ENCODE results near the gene KDM4D. TPM values are rescaled to one million over a fixed set of nuclear protein-coding genes. Genes with fewer than 3 reads are reported as not detected.

The KDM4D gene
- total and polyA plus RNA-seq, 9 of the 15 experiments (the other 6 are each of a cell fraction or from before 2014, with no cell fraction given) = 0.34 to 1.1 (median 0.50) TPM

DNA sequence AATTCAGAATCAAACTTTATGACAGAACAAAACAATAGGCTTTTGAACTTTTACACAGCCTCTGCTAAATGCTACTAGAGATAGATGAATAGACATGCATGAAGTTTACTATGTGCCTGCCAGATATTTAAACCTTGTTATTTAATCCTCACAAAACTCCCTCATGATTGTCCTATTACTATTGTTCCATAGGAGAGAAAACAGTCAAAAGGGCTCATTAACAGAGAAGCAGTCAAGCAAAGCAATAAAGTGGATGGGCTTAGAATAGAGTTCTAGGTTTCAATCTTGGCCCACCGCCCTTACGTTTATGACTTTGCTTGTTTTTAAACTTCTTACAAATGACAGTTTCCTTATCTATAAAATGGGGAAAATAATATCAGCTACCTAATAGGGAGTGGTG lies 13.0 kb upstream of the KDM4D start:
- Histone ChIP-seq H3K27me3 (ENCODE audit: control insufficient read depth in 2 of 2, insufficient read depth in 2 of 2, low read length in 2 of 2) (no peaks in the 10 kb centered on the region), H3K9ac (ENCODE audit: insufficient read depth in 1 of 2, low read depth in 2 of 2, low read length in 2 of 2) (no peak overlapping the region), H3K9me3 (replicated peaks; ENCODE audit: control insufficient read depth, insufficient read depth, low read depth, low read length) (no peaks in the 10 kb centered on the region), H3K27ac (ENCODE audit: extremely low read depth, low read depth, low read length) (no peak overlapping the region), H3K36me3 (ENCODE audit: control insufficient read depth, insufficient read depth, low read length) (peaks cover 45% of the 10 kb centered on the region), H4K20me1 (replicated peaks; ENCODE audit: control insufficient read depth, insufficient read depth, low read length) (no peaks in the 10 kb centered on the region), H3K79me2 (ENCODE audit: control insufficient read depth, insufficient read depth, low read length) (no peaks in the 10 kb centered on the region), H3K9me1 (ENCODE audit: control insufficient read depth, insufficient read depth, low read length) (no peaks in the 10 kb centered on the region), H2AFZ (ENCODE audit: low read depth, low read length) (no peak overlapping the region), H3K4me1 (replicated peaks in 1 of 2; ENCODE audit: control insufficient read depth in 2 of 2, insufficient read depth in 2 of 2, low read length in 2 of 2) (no peaks in the 10 kb centered on the region), H3K4me2 (ENCODE audit: insufficient read depth, low read length) (no peak overlapping the region), H3K4me3 (no peak overlapping the region)
- BruUV-seq (replicated peaks) = no TSS peak
- CTCF ChIA-PET (ENCODE audit: low intra/inter-chr PET ratio) = no interaction called here
- FAIRE-seq (no peak), ATAC-seq (no peak), DNase-seq (ENCODE audit: extremely low read depth in 1 of 4, low spot score in 3 of 4) (no peak)
- POLR2A ChIA-PET = interaction anchor here (0.7 to 3.2 kb wide), 3 partner anchors 10 to 38 kb away, joined by 3 to 18 read pairs (median 3); partner anchors contain the start of genes CWC15 and KDM4D
- WGBS (ENCODE audit: insufficient coverage, low coverage, missing lambda C conversion rate) = 96% methylated on average over 2 of the region's 2 CpGs
- intact Hi-C loops (cut with micrococcal nuclease) (loop anchor here (10.0 kb wide), 1 partner anchor 196 kb away; the partner anchor contains the start of gene AMOTL1), in situ Hi-C loops (cut with MboI) (no loop called here)
- no peak for TF ChIP-seq HDGF (IDR thresholded peaks at IDR 0.05)
- no peak for TF ChIP-seq MYBL2 (IDR thresholded peaks at IDR 0.05; ENCODE audit: low read depth)
- no peak for TF ChIP-seq MYBL2 (CRISPR knock-in tag; IDR thresholded peaks at IDR 0.05; ENCODE audit: borderline replicate concordance)
- TF ChIP-seq GABPB1 (CRISPR knock-in tag; IDR thresholded peaks at IDR 0.05) = no peak
- TF ChIP-seq, protein P1, sequence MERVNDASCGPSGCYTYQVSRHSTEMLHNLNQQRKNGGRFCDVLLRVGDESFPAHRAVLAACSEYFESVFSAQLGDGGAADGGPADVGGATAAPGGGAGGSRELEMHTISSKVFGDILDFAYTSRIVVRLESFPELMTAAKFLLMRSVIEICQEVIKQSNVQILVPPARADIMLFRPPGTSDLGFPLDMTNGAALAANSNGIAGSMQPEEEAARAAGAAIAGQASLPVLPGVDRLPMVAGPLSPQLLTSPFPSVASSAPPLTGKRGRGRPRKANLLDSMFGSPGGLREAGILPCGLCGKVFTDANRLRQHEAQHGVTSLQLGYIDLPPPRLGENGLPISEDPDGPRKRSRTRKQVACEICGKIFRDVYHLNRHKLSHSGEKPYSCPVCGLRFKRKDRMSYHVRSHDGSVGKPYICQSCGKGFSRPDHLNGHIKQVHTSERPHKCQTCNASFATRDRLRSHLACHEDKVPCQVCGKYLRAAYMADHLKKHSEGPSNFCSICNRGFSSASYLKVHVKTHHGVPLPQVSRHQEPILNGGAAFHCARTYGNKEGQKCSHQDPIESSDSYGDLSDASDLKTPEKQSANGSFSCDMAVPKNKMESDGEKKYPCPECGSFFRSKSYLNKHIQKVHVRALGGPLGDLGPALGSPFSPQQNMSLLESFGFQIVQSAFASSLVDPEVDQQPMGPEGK (CRISPR knock-in tag; IDR thresholded peaks at IDR 0.05; ENCODE audit: borderline replicate concordance) = no peak
- no peak for TF ChIP-seq PURB (CRISPR knock-in tag; IDR thresholded peaks at IDR 0.05; ENCODE audit: low read depth)
- no peak for TF ChIP-seq NBN (IDR thresholded peaks at IDR 0.05; ENCODE audit: low read depth)
- no peak for TF ChIP-seq ZNF3 (CRISPR knock-in tag; IDR thresholded peaks at IDR 0.05)
- TF ChIP-seq ZKSCAN1 (IDR thresholded peaks at IDR 0.05; ENCODE audit: low read depth, low read length) = no peak
- TF ChIP-seq, protein P2, sequence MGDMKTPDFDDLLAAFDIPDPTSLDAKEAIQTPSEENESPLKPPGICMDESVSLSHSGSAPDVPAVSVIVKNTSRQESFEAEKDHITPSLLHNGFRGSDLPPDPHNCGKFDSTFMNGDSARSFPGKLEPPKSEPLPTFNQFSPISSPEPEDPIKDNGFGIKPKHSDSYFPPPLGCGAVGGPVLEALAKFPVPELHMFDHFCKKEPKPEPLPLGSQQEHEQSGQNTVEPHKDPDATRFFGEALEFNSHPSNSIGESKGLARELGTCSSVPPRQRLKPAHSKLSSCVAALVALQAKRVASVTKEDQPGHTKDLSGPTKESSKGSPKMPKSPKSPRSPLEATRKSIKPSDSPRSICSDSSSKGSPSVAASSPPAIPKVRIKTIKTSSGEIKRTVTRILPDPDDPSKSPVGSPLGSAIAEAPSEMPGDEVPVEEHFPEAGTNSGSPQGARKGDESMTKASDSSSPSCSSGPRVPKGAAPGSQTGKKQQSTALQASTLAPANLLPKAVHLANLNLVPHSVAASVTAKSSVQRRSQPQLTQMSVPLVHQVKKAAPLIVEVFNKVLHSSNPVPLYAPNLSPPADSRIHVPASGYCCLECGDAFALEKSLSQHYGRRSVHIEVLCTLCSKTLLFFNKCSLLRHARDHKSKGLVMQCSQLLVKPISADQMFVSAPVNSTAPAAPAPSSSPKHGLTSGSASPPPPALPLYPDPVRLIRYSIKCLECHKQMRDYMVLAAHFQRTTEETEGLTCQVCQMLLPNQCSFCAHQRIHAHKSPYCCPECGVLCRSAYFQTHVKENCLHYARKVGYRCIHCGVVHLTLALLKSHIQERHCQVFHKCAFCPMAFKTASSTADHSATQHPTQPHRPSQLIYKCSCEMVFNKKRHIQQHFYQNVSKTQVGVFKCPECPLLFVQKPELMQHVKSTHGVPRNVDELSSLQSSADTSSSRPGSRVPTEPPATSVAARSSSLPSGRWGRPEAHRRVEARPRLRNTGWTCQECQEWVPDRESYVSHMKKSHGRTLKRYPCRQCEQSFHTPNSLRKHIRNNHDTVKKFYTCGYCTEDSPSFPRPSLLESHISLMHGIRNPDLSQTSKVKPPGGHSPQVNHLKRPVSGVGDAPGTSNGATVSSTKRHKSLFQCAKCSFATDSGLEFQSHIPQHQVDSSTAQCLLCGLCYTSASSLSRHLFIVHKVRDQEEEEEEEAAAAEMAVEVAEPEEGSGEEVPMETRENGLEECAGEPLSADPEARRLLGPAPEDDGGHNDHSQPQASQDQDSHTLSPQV (IDR thresholded peaks at IDR 0.05) = no peak
- TF ChIP-seq, protein P3, sequence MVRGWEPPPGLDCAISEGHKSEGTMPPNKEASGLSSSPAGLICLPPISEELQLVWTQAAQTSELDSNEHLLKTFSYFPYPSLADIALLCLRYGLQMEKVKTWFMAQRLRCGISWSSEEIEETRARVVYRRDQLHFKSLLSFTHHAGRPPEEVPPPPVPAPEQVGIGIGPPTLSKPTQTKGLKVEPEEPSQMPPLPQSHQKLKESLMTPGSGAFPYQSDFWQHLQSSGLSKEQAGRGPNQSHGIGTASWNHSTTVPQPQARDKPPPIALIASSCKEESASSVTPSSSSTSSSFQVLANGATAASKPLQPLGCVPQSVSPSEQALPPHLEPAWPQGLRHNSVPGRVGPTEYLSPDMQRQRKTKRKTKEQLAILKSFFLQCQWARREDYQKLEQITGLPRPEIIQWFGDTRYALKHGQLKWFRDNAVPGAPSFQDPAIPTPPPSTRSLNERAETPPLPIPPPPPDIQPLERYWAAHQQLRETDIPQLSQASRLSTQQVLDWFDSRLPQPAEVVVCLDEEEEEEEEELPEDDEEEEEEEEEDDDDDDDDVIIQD (CRISPR knock-in tag; IDR thresholded peaks at IDR 0.05) = no peak
- TF ChIP-seq, protein P4, sequence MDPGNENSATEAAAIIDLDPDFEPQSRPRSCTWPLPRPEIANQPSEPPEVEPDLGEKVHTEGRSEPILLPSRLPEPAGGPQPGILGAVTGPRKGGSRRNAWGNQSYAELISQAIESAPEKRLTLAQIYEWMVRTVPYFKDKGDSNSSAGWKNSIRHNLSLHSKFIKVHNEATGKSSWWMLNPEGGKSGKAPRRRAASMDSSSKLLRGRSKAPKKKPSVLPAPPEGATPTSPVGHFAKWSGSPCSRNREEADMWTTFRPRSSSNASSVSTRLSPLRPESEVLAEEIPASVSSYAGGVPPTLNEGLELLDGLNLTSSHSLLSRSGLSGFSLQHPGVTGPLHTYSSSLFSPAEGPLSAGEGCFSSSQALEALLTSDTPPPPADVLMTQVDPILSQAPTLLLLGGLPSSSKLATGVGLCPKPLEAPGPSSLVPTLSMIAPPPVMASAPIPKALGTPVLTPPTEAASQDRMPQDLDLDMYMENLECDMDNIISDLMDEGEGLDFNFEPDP (CRISPR knock-in tag; IDR thresholded peaks at IDR 0.05) = no peak
- no peak for TF ChIP-seq TRIM28 (IDR thresholded peaks at IDR 0.05)

Measured in K562 (cell line).